DND-41 (cell line): Measurements from ENCODE around the gene THBS2.

Source experiments
- ATAC-seq: fragments of 200-7000 bp; cut with Tn5 transposase; 3 replicates; pipeline ENCODE4 v1.9.1; 2021; ENCODE audit warnings: low read depth; ENCODE audit not compliant: insufficient read depth
- DNase-seq: peaks from one replicate; pipeline ENCODE4 v3.0.0-alpha.2; 2020
- H2AFZ ChIP-seq: 2 replicates; pipeline ENCODE4 v1.6.0; 2012; ENCODE audit warnings: low read depth, low read length
- H3K27ac ChIP-seq: 2 replicates; pipeline ENCODE4 v1.5.1; 2012; ENCODE audit warnings: low read length, inconsistent platforms
- H3K27me3 ChIP-seq: fragments of 200-600 bp; sonication (generic); 2 replicates; pipeline ENCODE4 v1.6.0; 2012; ENCODE audit warnings: low read length, mild to moderate bottlenecking, inconsistent platforms; ENCODE audit not compliant: insufficient read depth, poor library complexity
- H3K36me3 ChIP-seq: 2 replicates; pipeline ENCODE4 v1.5.1; 2012; ENCODE audit warnings: low read length, inconsistent platforms; ENCODE audit not compliant: insufficient read depth
- H3K4me1 ChIP-seq: 2 replicates; pipeline ENCODE4 v1.5.1; 2012; ENCODE audit warnings: mild to moderate bottlenecking, low read length; ENCODE audit not compliant: insufficient read depth
- H3K4me2 ChIP-seq: 2 replicates; pipeline ENCODE4 v1.6.0; 2012; ENCODE audit warnings: mild to moderate bottlenecking, moderate library complexity, low read length, inconsistent platforms; ENCODE audit not compliant: insufficient read depth
- H3K4me3 ChIP-seq, 2 experiments: fragments of 200-600 bp in 1 of 2; shearing (Covaris generic) in 1 of 2; 2 replicates each; pipeline ENCODE4 v1.5.1; 2012 to 2016; ENCODE audit warnings: inconsistent platforms in 2 of 2, low read length in 2 of 2, mild to moderate bottlenecking in 2 of 2, low read depth in 1 of 2, moderate library complexity in 1 of 2
- H3K79me2 ChIP-seq: 2 replicates; pipeline ENCODE4 v1.6.0; 2012; ENCODE audit warnings: low read length, inconsistent platforms; ENCODE audit not compliant: insufficient read depth
- H3K9ac ChIP-seq: 2 replicates; pipeline ENCODE4 v1.6.0; 2012; ENCODE audit warnings: low read depth, mild to moderate bottlenecking, inconsistent platforms, low read length, moderate library complexity
- H3K9me3 ChIP-seq: 2 replicates; pipeline ENCODE4 v1.5.1; 2012; ENCODE audit warnings: low read length, moderate library complexity, mild to moderate bottlenecking, inconsistent platforms; ENCODE audit not compliant: insufficient read depth, severe bottlenecking
- H4K20me1 ChIP-seq: 2 replicates; pipeline ENCODE4 v1.6.0; 2012; ENCODE audit warnings: low read length; ENCODE audit not compliant: insufficient read depth
- EZH2 ChIP-seq: IDR thresholded peaks from 3 replicates; pipeline ENCODE4 v1.6.1; 2012; ENCODE audit warnings: borderline replicate concordance, low read depth, mild to moderate bottlenecking, moderate library complexity, low read length, inconsistent platforms; ENCODE audit not compliant: severe bottlenecking
- TF ChIP-seq, protein P1 (sequence below): IDR thresholded peaks from 2 replicates; pipeline ENCODE4 v1.5.1; 2012; ENCODE audit warnings: borderline replicate concordance, low read length, moderate library complexity, mild to moderate bottlenecking; ENCODE audit not compliant: poor library complexity, severe bottlenecking; ENCODE audit errors: extremely low read depth

Gene THBS2

DNA sequence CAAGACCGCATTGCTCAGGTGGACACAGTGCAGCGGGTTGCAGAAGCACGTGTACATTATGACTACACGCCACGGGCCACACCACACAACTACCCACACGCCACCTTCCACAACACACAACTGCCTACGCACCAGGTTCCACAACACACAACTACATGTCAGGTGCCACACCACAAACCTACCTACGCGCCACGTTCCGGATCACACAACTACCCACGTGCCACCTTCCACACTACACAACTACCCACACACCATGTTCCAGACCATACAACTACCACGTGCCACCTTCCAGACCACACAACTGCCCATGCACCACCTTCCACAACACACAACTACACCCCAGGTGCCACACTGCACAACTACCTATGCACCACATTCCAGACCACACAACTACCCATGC lies 20.5 kb downstream of the THBS2 start:
- Histone ChIP-seq H3K4me2 (no peak overlapping the region), H4K20me1 (no peaks in the 10 kb centered on the region), H3K27me3 (no peaks in the 10 kb centered on the region), H2AFZ (no peak overlapping the region), H3K4me1 (no peaks in the 10 kb centered on the region), H3K27ac (no peak overlapping the region), H3K79me2 (no peaks in the 10 kb centered on the region), H3K9ac (no peak overlapping the region), H3K36me3 (no peaks in the 10 kb centered on the region), H3K9me3 (peaks cover 11% of the 10 kb centered on the region), H3K4me3 (no peak overlapping the region)
- no peak for ATAC-seq
- DNase-seq, result no peak
- TF ChIP-seq, protein P1, sequence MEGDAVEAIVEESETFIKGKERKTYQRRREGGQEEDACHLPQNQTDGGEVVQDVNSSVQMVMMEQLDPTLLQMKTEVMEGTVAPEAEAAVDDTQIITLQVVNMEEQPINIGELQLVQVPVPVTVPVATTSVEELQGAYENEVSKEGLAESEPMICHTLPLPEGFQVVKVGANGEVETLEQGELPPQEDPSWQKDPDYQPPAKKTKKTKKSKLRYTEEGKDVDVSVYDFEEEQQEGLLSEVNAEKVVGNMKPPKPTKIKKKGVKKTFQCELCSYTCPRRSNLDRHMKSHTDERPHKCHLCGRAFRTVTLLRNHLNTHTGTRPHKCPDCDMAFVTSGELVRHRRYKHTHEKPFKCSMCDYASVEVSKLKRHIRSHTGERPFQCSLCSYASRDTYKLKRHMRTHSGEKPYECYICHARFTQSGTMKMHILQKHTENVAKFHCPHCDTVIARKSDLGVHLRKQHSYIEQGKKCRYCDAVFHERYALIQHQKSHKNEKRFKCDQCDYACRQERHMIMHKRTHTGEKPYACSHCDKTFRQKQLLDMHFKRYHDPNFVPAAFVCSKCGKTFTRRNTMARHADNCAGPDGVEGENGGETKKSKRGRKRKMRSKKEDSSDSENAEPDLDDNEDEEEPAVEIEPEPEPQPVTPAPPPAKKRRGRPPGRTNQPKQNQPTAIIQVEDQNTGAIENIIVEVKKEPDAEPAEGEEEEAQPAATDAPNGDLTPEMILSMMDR, result no peak
- TF ChIP-seq EZH2, result no peak

DNA sequence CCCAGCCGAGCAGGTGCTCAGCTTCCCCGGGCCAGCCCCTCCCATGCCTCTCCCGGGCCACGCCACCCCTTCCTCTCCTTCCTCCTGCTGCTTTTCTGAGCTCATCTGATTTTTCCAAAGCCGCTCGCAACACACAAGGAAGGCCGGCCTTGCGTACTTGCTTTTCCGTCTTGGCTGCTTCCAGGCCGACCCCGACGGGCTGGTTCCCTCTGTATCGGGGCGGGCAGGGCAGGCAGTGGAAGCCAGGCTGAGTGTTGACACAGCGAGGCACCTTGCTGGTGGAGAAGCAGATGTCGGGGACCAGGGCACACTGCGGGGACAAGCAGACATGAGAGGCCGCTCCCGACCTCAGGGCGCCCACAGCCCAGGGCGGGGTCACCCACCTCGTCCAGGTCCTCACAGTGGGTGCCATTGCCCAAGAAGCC lies 21.1 kb downstream of the THBS2 start:
- Histone ChIP-seq H3K9ac (no peak overlapping the region), H3K4me2 (no peak overlapping the region), H2AFZ (no peak overlapping the region), H3K36me3 (no peaks in the 10 kb centered on the region), H3K27me3 (no peaks in the 10 kb centered on the region), H3K27ac (no peak overlapping the region), H4K20me1 (no peaks in the 10 kb centered on the region), H3K4me1 (no peaks in the 10 kb centered on the region), H3K79me2 (no peaks in the 10 kb centered on the region), H3K9me3 (peaks cover 11% of the 10 kb centered on the region), H3K4me3 (no peak overlapping the region)
- ATAC-seq (no peak), DNase-seq (no peak)
- TF ChIP-seq, protein P1, result no peak
- no peak for TF ChIP-seq EZH2

DNA sequence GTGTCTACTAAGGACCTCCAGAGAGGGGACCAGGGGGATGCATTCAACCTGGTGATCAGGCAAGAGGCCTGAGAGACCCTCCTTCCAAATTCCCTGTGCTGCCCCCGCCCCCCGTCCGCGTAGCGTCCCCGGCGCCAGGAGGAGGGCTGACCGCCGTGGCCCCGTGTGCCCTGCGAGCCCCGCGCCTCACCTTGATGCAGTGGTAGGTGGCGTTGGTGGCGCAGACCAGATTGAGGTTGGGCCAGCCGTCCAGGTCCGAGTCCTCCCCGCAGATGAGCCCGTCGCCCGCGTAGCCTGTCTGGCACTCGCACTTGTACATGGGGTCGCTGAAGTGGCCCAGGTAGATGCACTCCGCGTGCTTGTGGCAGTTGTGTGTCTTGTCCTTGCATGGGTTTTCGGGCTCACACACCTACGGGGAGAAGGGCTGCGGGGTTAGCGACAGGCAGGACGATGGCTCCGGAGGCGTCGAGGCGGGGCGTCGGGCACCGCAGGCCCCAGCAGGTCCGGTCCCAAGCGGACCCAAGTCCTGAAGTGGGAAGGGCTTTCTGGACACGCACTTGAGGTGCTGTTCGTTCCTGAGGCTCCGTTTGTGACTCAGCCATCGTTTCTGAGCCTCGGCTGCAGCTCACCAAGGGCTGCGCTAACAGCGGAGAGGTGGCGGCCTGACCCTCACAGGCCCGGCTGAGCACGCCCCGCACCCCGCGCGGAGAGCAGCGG lies 21.7 kb downstream of the THBS2 start:
- Histone ChIP-seq H3K4me3 (no peak overlapping the region), H3K9me3 (peaks cover 11% of the 10 kb centered on the region), H2AFZ (no peak overlapping the region), H3K79me2 (no peaks in the 10 kb centered on the region), H3K36me3 (no peaks in the 10 kb centered on the region), H3K27ac (no peak overlapping the region), H4K20me1 (no peaks in the 10 kb centered on the region), H3K27me3 (no peaks in the 10 kb centered on the region), H3K4me2 (no peak overlapping the region), H3K4me1 (no peaks in the 10 kb centered on the region), H3K9ac (no peak overlapping the region)
- no peak for ATAC-seq
- no peak for DNase-seq
- TF ChIP-seq EZH2, result no peak
- TF ChIP-seq, protein P1, result no peak
